Measurements from ENCODE around the gene SKOR1.
A peak's percentile ranks its signal among the peaks of the same experiment; 100 is the strongest.

Gene SKOR1

GRCh38 chr15:67833710-67834511, 8.6 kb downstream of the SKOR1 start:
- peak; percentile 21 to 30 for DNase-seq

GRCh38 chr15:67834581-67835296, 9.4 kb downstream of the SKOR1 start:
- DNase-seq = no peak

GRCh38 chr15:67835297-67836133, 10.2 kb downstream of the SKOR1 start:
- DNase-seq = no peak

GRCh38 chr15:67836134-67836455, 10.8 kb downstream of the SKOR1 start:
- DNase-seq = no peak

- DNase-seq = peak; percentile 13 to 37
Measured at GRCh38 chr15:67836477-67836876, 11.2 kb downstream of the SKOR1 start.

- DNase-seq = no peak
Measured at GRCh38 chr15:67836955-67837354, 11.6 kb downstream of the SKOR1 start.

GRCh38 chr15:67838789-67839332, 13.6 kb downstream of the SKOR1 start:
- no peak for DNase-seq

GRCh38 chr15:67839499-67839928, 14.2 kb downstream of the SKOR1 start:
- peak; percentile 15 to 64 for DNase-seq

- peak; percentile 90 to 91 for DNase-seq
Measured at GRCh38 chr15:67839929-67840748, 14.8 kb downstream of the SKOR1 start, which contains the start of gene RNU6-1. Gene RNU6-1 (minus strand): TSS chr15:67840045.

- no peak for DNase-seq
Measured at GRCh38 chr15:67840749-67841512, 15.6 kb downstream of the SKOR1 start.

- DNase-seq = no peak
Measured at GRCh38 chr15:67841513-67841762, 16.1 kb downstream of the SKOR1 start.

GRCh38 chr15:67843092-67843501, 17.8 kb downstream of the SKOR1 start:
- DNase-seq = no peak

- no peak for DNase-seq
Measured at GRCh38 chr15:67843571-67844387, 18.5 kb downstream of the SKOR1 start.

- DNase-seq = no peak
Measured at GRCh38 chr15:67845974-67846373, 20.7 kb downstream of the SKOR1 start.

- DNase-seq = no peak
Measured at GRCh38 chr15:67849538-67849937, 24.2 kb downstream of the SKOR1 start.

- no peak for DNase-seq
Measured at GRCh38 chr15:67850336-67850735, 25.0 kb downstream of the SKOR1 start.

- no peak for DNase-seq
Measured at GRCh38 chr15:67850994-67851571, 25.8 kb downstream of the SKOR1 start.

GRCh38 chr15:67852418-67852817, 27.1 kb downstream of the SKOR1 start:
- no peak for DNase-seq

GRCh38 chr15:67853454-67853853, 28.1 kb downstream of the SKOR1 start:
- DNase-seq = no peak

GRCh38 chr15:67854358-67854757, 29.0 kb downstream of the SKOR1 start:
- DNase-seq = no peak
